CD4-positive, alpha-beta T cell treated with Interleukin-12 subunit alpha and Interleukin-12 subunit beta, for 1 hour (primary cell): ENCODE results near the gene OGFRL1.
"Not testable (repeated sequence)": the region's sequence is repeated elsewhere in the genome, so short reads cannot be mapped to it uniquely, and the experiment has no call there.

ENCODE experiments used
- DNase-seq: peaks from one replicate; pipeline ENCODE4 v3.0.0-alpha.2; 2020

Gene OGFRL1

DNA sequence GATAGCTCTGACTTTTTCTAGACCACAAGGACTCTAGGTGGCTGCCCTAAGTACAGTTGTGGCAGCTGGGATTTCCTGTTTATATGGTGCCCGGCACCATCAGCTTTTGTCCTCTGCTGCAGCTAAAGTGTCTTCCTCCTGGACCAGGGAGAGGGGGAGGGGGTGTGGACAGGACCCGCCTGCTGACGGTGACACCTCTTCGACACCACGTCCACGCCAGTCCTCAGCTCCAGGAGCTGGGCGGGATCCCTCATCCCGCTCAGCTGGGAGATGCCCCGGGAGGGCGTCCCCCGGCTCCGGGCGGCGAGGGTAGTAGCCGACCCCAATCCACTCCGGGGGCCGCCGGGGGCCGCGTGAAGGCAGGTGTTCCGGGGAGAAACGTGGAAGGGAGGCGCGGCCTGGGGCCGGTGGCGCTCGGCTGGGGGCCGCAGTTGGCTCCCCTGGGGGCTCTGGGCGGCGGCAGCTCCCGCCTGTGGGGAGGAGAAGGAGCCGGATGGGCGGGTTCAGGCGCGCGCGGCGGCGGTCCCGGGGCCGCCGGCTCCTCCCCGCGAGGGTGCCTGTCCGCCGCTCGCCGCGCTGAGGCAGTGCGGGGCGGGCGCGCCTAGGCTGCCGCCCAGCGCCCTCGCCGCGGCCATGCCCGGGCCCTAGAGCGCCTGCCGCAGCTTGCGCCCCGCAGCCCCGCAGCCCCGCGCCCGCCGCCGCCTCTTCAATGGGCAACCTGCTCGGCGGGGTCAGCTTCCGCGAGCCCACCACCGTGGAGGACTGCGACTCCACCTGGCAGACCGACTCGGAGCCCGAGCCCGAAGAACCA, at the start of gene OGFRL1:
OGFRL1 (plus strand) TSS at position 584 of the 811 bp plus-strand sequence; CDS start at position 710, 126 bp downstream.
- DNase-seq: peak; percentile 76

DNA sequence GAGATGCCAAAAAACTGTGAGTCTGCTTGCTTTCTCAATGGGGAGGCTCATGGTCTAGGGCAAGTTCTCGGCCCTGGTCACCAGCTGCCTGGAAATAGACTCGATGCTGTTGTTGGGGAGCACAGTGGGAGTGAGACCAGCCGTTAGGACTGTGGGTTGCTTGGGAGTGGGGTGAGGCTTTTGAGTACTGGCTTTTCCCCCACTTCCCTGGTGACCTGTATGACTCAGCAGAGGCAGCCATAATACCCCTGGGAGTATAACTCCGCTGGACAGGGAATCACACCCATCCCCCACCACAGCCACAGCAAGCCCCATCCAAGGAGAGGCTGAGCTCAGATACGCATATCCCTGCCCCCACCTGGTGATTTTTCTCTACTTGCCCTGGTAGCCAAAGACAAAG, 48.9 kb upstream of the OGFRL1 start:
- no peak for DNase-seq

DNA sequence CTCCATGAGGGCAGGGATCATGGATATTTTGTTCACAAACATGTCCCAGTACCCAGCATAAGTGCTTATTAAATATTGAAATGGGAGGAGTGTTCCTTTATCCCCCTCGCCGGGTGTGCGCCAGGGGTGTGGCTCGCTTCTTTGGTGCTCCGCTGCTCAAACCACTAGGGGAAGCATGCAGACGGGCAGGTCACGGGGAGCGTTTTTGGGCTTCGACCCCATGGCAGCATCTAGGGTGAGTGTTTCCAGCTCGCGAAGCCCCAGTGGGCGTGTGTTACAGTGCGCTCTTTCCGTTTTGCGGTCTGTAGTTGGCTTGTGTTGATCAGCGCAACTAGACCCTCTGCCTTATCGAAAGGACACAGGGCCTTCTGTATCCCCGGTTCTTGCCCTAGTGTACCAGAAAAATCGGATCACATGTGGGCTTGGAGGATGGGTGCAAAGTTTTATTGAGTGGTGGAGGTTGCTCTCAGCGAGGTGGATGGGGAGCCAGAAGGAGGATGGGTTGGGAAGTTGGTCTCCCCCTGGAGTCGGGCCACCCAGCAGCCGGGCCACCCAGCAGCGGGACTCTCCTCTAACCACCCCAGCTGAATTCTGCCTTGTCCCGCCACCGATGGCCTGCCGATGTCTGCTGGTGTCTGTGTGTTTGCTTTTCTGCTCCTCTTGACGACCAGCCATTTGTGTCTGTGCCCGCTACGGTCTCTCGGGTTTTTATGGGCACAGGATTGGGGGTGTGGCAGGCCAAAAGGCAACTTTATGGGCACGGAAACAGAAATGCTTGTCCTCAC, 43.2 kb upstream of the OGFRL1 start:
- no peak for DNase-seq

- DNase-seq: no peak
These were observed 42.0 kb upstream of the OGFRL1 start for GRCh38 chr6:71246596-71246995.

GRCh38 chr6:71248306-71248765, 40.3 kb upstream of the OGFRL1 start:
- DNase-seq: peak; percentile 15

GRCh38 chr6:71248878-71249544, 39.6 kb upstream of the OGFRL1 start:
- DNase-seq: no peak

GRCh38 chr6:71250099-71250602, 38.5 kb upstream of the OGFRL1 start:
- DNase-seq: peak; percentile 8

- DNase-seq: no peak
These were observed 36.2 kb upstream of the OGFRL1 start for GRCh38 chr6:71252410-71252809.

DNA sequence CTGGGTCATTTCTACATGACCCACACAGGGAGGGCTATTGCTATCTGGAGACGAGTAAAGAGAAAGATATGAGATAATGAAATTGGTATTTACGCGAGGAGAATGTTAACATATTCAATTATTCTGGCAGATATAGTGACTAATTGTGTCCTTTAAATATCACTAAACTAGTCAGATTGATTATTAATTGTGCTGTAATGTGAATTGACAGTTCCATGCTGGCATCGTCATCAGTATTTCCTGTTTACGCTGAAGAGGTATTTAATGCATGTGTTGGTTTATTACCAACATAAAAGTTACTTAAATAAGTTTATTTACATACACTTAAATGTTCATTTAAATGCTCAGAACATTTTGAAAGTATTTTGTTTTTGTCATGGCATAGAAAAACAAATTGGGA, 35.7 kb upstream of the OGFRL1 start:
- DNase-seq: no peak

DNA sequence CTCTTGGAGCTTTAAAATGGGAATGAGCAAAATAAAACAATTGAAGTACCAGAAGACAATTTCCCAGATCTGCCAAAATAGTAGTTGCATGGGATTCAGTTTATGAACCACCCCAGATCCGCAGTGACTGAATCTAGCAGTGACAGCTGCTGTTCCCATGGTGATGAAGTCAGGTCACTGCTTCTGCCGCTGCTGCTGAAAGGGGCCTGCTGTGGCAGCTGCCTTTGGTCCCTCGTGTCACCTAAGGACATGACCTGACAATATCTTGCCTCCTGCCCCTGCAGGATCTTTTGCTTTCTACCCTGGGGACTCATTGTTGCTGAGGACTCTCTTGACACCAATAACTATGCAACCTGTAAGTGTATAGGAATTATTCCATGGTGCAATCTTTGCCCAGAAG, 34.3 kb upstream of the OGFRL1 start:
- DNase-seq: no peak

DNA sequence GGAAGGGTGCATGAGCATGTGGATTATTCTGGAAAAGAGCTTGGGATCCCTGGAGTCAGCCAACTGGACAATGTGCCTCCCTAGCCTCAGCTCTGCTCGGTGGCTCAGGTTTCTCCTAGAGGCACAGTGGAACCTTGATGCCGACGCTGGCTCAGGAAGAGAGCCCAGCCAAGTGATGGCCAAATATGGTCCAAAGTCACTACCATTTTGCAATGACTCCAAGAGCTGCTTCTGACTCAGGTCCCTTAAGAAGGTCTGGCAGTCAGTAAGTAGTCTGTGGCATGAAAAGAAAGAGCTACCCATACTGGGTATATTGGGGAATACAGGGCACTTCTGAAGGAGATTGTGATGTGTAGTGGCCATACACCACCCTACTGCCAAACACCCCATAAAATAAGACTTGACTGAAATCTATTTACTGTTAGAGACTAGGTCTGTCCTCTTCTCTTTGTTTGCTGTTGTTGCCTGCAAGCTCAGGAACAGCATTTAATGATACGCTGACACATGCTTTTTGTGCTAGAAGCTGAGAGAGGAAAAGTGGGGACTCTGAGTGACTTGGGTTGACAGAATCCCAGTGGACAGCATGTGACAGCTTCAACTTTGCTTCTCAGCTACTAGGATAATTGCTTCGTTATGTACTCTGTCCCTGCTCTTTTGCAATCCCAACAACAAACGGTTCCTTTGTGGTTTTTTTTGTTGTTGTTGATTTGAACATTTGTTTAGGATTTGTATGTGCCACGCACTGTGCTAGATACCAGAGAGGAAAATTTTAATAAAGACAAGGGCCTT, 30.3 kb upstream of the OGFRL1 start:
- DNase-seq: no peak

GRCh38 chr6:71259888-71260604, 28.6 kb upstream of the OGFRL1 start:
- no peak for DNase-seq

DNA sequence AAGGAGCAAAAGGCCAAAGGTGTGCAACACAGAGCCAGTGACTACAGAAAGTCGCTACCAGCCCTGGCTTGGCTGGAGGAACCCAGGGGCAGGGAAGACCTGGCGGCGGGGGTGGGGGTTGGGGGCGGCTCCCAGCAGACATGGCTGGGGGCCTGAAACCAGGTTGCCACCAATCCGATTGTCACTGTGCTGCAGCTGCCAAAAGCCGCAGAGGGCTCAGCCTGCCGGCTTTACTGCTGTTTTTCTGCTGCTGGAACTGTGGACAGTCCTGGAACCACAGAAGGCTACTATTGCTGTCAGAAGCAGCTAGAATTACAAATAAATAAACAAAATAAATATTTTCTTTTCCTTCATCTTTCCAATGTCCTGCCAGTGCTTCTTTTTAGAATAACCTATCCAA, 25.7 kb upstream of the OGFRL1 start:
- no peak for DNase-seq

GRCh38 chr6:71266392-71266791, 22.2 kb upstream of the OGFRL1 start:
- not testable (repeated sequence) for DNase-seq

DNA sequence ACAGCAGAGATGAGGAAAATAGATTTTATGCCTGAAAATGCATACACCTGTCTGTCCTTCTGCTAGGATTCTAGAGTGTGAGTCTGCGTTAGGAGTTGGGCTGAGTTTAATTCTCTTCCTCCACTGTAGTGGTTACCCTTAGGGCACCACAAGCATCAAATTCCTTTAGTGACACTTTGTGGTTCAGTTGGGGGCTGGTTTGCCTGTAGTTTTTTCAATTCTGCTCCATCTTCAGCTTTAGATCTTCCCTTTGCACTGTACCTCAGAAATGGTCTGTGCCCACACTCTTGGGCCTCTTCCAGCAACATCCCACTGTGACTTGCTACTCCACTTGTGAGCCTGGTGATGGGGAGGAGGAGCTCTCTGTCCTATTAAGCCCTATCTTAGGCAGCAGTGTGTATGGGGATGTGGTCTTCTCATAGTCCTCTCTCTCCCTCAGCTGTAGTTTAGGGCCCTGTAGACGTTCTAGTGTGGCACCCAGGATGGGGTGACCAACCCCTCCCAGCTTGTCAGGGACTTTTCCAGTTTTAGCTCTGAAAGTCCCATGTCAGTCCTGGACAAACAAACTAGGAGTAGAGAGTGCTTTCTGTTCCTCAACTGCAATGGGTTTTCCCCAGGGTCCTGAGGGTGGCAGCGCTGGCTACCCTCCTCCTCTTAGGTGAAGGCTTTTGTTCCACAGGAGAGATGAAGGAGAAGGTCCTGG, 19.7 kb upstream of the OGFRL1 start:
- no peak for DNase-seq

DNA sequence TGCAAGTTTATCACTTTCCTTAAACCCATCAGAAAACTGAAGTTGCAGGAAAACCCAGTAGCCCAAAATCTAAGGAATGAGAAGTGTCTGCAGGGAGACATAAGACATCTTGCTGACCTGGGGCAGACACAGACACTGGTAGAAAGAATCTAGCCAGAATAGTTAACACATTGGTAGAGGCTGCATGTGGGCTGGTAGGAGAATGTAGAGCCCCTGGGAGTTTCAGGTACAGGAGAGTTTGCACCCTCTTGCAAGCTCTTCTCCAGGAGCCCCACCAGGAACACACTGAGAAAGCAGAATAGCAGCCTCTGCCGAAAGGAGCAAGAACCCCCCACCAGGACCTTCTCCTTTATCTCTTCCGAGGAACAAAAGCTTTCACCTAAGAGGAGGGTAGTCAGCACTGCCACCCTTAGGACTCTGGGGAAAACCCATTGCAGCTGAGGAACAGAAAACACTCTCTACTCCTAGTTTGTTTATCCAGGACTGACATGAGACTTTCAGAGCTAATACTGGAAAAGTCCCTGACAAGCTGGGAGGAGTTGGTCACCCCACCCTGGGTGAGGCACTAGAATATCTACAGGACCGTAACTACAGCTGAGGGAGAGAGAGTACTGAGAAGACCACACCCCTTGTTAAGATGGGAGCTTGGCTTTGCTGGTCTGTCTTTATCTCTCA, 10.5 kb upstream of the OGFRL1 start:
- DNase-seq: no peak

DNA sequence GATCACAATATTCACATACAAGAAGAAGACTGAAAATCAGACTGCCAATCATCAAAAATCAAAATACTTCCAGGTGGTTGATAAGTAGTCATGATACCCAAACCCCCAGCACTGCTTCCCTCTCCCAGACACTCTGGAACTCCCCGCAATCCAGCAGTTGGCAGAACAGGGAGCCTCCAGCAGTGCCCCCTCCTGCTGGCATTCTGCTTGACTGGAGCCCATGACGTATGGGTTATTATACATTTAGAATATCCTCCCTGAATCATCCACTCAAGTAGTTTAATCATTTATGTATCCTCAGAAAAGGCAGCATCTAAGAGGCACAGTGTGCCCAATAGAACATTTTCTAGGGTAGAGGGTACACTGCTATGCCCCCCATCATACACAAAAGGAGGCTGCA, 9.3 kb upstream of the OGFRL1 start:
- no peak for DNase-seq

GRCh38 chr6:71279740-71280139, 8.9 kb upstream of the OGFRL1 start:
- no peak for DNase-seq

- DNase-seq: no peak
These were observed 7.9 kb upstream of the OGFRL1 start for GRCh38 chr6:71280701-71281100.

- no peak for DNase-seq
These were observed 3.8 kb upstream of the OGFRL1 start for GRCh38 chr6:71284785-71285184.

- no peak for DNase-seq
These were observed 1.6 kb upstream of the OGFRL1 start for GRCh38 chr6:71287038-71287437.
